ENCODE data around the gene GJA3.

GJA3 gene

DNA sequence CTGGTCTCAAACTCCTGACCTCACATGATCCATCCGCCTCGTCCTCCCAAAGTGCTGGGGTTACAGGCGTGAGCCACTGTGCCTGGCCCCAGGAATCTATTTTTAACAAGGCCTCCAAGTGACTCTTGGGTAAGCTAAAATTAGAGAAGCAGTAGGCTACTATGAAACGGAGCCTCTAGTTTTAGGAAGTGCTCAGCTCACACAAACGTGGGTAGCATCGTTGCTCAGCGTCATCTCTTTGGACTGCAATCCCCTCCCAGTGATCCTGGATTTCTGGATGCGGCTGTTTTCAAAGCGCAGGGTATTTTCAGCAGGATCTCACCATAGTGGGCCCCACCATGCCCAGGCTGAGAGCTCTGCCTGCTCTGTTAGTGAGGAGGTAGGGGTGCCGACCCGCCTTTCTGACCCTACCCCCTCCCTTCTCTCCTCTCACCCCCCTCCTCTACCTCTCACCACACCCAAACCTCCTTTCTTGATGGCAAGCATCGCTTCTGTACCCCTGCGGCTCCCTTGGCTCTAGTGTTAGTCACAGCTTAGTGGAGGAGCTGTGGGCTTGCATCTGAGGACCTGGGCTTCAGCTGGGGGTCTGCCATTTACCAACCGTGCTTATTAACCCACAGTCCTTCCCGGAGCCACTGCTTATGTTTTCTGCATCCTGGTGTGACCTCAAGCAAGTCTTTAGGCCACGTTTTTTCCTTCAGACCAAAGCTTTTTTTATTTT, 34.2 kb downstream of the GJA3 start:
- no peak for DNase-seq

DNA sequence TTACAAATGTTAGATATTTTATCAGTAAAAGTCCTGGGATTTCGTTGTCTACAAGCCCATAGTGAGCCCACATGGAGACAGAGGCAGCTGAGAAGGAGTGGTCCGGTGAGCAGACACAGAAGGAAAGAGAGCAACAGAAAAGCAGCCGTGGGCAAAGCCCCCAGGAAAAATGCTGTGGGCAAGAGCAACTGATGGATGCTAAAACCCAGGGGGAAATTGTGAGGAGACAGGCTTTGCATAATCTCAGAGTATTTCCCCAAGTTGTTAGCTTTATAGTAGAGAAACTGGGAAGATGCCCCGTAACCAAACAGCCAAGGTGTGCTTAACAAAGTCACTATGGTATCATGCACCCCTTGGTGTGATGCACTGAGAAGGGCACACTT, 35.1 kb downstream of the GJA3 start:
- DNase-seq, result no peak

DNA sequence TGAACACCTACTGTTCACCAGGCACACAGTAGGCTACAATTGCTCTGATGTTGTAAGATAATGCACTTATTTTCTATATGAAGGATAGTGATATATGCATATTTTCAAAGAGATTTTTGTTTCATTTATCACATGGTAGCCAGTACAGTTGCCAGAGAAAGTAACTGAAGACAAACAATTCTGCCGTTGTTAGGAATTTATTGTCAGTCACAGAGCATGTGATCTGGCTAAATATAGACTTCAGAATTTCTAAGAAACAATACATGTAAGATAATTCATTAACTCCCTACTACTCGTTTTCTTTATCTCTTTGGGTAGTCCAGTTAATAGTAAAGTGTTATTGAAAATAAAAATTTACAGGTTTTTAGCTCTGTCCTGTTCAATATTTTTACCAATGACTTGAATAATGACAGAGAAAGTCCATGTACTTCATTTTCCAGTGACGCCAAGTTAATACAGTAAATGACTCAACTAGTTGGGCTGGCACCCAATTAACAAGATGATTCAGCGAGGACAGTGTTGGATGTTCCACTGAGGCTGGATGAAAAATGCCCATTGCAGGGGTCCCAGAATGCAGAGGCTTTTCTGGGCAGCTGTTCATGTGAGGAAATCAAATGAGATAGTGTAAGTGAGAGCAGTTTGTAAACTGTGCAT, 35.6 kb downstream of the GJA3 start:
- no peak for DNase-seq

DNA sequence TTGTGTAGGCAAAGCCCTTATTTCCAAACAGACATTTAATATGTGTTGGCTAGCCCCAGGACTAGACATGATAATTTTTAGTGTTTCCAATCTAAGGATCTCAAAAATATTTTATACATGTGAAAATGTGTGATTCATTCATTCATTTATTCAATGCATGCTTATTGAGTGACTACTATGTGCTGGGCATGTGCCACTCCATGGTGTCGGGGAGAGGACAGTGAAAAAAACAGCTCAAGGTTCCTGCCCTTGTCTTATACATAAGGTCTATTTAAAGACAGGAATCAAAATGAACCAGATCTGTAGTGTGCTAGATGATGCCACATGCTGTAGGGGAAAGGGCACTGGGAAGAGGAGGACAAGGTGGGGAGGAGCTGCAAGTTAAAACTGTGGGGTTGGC, 36.5 kb downstream of the GJA3 start:
- DNase-seq, result no peak

DNA sequence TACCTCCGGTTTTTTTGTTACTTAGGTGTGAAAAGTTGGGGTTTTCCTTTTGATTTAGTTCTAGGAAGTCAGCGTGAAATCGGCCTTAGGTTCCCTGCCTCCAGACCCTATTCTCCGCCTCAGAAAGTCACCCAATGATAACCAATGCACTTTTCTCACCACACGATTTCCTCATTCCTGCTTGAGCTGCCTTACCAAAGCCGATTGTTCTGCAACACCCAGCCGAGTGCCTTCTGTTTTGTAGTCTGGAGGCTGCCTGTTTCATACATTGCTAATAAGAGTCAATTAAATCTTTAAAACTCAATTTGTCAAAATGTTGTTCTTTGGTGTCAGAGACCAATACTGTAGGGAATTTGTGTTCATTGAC, 39.7 kb downstream of the GJA3 start:
- DNase-seq, result no peak

DNA sequence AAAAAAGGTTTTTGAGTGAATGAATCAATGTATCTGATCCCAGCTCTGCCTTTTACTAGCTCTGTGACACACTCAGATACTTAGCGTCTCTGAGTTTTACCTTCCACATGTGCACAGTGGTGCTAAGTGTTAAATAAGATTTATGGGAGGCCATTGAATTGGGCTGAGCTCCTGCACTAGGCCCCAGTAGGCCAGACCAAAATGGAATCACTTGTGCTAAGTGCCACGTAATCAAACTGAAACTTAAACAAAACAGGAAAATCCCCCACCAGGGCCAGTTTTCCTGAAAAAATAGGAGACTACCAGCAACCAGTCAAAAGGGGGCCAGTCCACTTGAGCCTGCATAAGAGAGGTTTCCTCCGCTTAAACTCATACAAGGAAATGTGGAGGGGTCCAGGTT, 40.9 kb downstream of the GJA3 start:
- DNase-seq, result no peak

DNA sequence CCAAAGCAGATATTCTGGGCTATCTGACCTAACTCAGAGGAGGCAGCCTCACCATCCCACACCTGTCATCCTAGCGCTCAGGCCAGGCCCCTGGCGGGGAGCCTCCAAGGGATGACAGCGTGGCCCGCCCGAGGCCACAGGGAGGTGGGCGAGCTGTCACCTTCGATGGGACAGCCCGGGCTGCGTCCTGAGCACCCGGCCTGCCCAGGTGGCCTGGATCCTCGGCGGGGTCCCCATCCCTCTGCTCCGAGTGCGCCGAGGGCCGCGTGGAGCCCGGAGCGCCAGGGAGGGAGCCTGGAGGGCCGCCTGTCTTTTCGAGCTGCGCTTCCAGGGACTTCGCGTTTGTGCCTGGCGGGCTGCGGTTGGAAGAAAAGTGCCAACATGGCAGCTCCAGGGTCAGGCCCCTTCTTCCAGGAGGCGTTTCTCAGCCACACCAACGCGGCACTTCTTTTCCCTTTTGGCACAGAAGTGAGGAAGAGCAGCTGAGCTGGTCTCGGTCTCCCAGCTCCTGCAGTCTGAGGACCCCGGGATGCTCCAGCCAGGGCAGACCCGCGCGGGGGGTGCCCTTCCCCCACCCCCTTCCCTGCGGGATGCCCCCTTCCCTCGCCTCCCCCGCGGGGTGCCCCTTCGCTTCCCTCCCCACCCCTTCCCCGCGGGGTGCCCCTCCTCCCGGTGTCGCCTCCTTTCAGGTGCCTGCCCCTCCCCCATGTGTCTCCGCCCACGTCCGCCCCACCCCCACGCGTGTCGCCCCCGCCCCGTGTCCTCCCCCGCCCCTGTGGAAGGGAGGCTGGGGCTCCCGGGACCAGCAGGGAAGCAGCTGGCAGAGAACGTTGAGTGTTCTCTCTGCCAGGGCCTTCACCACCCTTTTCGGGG, 42.3 kb downstream of the GJA3 start:
- DNase-seq, result no peak

DNA sequence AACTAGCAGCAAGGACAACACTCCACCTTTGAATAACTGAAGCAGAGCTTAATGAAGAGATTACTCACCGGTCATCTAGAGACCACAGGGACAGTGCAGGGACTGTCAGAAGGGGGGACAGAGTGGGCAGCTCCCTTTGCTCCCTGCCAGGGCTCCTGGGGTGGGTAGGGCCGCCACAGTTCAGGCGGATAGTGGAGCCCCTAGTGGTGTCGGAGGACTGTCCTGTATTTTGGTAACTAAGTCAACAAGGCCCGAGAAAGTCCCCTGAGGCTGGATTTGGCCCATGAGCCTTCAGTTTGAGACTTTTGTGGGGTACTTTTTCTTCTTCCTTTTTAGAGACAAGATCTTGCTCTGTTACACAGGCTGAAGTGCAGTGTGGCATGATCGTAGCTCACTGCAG, 44.6 kb downstream of the GJA3 start:
- DNase-seq, result no peak

DNA sequence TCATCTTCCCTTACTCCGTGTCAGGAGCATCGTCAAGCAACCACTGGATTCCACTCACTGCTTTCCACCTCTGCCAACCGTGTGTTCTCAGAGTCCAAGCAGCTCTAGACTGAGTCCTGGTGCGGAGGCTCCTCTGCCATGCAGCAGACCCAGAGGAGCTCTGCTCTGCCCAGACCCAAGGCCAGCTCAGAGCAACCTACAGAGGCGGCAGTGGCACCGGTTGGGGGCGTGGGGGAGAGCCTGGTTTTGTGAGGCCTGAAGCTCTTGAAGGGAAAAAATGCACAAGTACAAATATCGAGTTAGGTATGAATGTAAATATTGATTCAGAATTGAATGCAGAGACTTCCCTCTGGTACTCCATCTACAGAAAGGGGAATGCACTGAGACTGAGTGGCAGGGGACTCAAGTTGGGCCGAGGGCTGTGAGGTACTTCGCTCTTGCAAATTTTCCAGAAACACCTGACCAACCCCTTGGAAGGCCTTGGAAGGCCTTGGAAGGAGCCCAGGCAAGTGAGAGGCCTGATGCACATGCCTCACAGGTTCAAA, 46.7 kb downstream of the GJA3 start:
- DNase-seq, result no peak

DNA sequence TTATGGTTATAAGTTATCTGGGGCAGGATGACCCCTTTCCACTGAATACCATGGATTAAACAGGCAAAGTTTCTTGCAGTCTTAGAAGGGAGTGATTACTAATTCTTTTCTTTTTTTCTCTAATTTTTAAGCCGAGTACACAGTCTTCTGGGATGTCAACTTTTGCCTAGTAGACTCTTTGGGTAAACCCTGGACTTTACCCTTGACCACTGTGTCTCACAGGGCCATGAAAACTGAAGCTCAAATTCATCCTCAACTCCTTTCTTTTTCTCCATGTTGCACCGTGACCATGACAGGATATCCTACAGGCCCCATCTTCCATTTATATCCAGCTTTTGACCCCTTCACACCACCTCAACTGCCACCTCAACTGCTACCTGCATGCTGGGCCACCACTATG, 51.8 kb downstream of the GJA3 start:
- DNase-seq, result no peak

DNA sequence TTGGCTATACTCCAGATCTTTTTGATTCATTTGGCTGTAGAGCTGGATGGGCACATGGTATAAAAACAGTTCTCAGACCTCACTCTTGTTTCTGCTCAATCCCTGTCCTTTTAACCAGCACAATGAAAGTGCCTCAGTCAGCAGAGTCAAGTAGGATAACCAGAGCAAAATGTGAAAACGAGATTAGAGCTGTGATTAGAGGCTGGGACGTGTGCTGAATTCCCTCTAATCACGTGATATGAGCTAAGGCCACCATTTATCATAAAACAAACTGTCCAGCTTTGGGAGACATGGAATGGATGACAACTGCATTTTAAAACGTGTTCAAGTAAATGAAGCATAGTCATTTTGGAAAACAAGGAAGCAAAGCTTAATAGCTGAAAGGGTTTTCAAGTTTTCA, 54.1 kb downstream of the GJA3 start:
- DNase-seq, result no peak

DNA sequence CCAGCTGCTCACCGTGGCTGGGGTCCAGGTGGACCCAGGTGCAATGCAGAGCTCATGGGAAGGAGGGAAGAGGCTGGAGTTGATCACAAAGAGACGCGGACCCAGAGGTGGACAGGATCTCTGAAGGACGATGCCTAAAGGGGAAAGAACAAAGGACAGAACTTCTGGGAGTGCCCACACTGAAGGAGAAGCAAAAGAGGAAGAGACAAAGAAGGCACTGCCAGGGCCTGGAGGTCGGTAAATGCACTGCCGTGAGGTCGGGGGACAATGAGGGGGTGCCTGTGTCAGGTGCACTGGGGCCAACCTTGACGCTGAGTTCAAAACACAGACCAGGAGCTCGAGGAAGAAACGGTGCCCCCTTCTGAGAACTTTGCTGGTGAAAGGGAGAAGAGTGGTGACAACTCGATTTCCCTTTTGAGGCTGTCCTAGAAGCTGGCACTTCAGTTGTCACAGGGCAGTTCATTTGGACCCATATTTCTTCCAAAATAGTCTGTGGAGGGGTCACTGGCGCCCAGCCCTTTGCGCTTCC, 55.6 kb downstream of the GJA3 start:
- DNase-seq, result no peak

DNA sequence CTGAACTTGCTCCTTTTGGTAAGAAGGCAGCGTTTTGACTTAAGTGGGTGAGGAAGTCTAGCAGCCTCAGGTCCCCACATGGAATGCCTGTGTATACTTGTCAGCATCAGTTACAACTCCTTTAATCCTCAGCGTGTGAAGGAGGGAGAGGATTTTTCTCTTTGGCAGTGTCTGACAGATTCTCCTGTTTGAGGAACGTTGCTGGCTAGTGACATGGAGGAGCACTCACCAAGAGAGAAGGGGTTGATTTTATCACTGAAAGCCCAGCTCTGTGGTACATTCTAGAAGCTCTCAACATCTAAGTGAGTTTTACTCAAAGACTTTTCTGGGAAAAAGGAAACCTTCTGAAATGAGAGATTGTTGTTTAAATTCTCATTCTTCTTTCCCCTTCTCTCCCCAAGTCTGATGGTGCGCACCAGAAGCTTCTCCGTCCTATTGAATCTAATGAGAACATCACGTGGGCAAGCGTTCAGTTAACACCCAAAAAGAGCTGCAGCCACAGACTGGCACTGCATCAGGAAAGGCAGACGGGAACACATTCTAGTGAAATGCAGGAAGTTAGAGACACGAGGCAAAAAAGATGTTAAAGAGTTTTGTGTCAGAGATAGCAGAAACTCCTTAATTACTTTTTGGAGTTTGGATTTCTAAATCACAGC, 58.2 kb downstream of the GJA3 start:
- no peak for DNase-seq

DNA sequence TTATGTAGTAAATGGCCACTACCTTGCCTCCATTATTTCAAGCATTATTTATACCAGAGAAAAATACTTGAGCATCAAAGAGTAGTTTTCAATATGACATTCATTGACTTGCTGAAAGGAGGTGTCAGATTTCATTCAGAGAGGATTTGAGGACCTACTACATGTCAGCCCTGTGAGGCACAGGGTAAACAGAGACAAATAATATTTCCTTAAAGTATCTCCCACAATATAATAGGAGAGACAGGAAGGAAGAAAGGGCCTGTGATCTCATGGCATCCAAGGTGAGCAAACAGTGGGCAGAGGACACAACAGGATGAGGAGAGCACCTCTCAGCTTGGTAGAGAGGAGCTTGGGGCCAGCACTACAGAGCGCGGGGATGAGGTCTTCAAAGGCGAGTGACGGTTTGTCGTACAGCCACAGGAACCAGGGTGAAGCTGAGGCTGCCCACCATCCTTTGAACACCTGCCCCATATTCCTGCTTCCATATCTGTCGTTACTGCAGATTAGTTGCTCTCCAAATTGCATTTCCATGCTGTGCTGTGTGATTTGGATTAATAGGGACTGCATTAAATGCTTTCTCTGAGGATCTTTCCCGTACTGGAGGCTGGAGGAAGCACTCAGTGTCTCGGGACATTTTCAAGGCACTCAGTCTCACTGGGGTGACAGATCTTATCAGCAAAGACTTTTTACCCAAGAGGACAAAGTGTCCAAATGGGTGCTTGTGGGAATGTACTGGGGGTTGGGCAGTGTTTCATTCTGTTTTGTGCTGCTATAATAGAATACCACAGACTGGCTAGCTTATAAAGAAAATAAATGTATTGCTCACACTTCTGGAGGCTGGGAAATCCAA, 59.2 kb downstream of the GJA3 start:
- no peak for DNase-seq

DNA sequence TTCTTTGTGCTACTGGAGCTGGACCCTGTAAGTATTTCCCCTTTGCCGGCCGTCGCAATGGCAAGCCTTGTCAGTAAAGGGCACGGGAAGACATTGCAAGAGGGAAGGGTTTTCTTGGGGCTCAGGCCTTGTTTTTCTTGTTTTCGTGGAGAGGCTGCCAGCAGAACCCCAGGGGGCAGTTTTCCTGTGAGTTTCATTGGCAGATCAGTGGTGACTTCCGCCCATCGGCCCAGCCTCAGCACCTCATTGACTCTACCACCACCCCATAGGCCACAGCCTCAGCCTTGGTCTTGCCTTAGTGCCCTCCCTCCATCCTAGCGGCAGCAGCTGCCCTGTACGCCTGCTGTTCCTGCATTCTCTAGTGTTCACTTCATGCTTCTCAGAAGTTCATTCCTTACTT, 61.5 kb downstream of the GJA3 start:
- DNase-seq, result no peak

DNA sequence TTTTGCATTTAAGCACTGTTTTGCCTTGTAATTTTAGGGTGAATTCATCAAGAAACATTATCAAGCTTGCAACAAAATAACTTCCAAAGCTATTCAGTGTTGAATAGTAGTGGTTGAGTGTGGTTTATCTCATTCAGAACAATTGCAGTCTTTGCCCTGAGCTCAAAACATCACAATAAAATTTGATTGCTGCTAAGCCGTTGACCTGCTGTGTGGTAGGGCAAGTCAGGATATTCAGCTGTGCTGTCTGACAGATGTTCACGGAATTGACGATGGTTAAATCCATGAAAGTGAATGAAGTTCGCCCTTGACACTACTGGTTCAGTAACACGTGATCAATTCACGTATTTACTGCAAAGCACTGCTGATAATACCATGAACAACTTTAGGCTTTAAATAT, 66.9 kb downstream of the GJA3 start:
- DNase-seq, result no peak

DNA sequence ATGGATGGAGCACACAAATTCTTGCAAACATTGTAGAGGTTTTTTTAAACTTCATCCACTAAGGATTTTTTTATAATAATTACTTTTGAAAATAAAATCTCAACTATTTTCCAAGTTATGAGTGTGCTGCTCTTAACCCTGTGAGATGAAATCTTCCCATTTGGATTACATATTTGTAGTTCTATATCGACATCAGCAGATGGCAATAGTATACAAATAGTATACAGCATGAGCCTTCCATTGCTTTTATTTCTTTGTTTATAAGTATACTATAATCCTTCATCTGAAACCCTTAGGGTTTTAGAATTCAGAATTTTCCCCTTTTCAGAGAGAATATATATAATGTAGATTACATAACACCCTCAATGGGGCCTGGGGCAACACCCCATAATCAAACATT, 70.5 kb downstream of the GJA3 start:
- DNase-seq, result no peak

All from DMS 273 treated with DMSO at 0.1 percent for 48 hours (cell line).